HAP-1 (cell line): ENCODE results near the gene EPDR1.

ENCODE experiments used
- DNase-seq, 2 experiments: peaks; one replicate each; pipeline ENCODE4 v3.0.0-alpha.2; 2016 to 2020; ENCODE audit warnings: low spot score in 2 of 2
- H3K27me3 ChIP-seq: fragments of 250-450 bp; sonication (Bioruptor Pico); 2 replicates; pipeline ENCODE4 v1.5.1; 2020; ENCODE audit warnings: low read depth, mild to moderate bottlenecking, moderate library complexity
- H3K36me3 ChIP-seq: fragments of 250-450 bp; sonication (Bioruptor Pico); replicated peaks from 2 replicates; pipeline ENCODE4 v1.5.1; 2020; ENCODE audit warnings: mild to moderate bottlenecking
- H3K4me1 ChIP-seq: fragments of 250-450 bp; sonication (Bioruptor Pico); 2 replicates; pipeline ENCODE4 v1.5.1; 2020; ENCODE audit warnings: mild to moderate bottlenecking
- H3K4me3 ChIP-seq: fragments of 250-450 bp; sonication (Bioruptor Pico); 2 replicates; pipeline ENCODE4 v1.5.1; 2020; ENCODE audit warnings: mild to moderate bottlenecking, moderate library complexity
- H3K9me3 ChIP-seq: fragments of 250-450 bp; sonication (Bioruptor Pico); 2 replicates; pipeline ENCODE4 v1.5.1; 2020; ENCODE audit warnings: mild to moderate bottlenecking, moderate library complexity
- in situ Hi-C: fragments of 300-500 bp; cut with MboI; formaldehyde crosslinking; loops from 3 replicates; pipeline ENCODE4 v1.14.3; 2020; ENCODE audit warnings: low sequenced_read_pairs, inconsistent platforms, mixed read lengths

EPDR1 gene

DNA sequence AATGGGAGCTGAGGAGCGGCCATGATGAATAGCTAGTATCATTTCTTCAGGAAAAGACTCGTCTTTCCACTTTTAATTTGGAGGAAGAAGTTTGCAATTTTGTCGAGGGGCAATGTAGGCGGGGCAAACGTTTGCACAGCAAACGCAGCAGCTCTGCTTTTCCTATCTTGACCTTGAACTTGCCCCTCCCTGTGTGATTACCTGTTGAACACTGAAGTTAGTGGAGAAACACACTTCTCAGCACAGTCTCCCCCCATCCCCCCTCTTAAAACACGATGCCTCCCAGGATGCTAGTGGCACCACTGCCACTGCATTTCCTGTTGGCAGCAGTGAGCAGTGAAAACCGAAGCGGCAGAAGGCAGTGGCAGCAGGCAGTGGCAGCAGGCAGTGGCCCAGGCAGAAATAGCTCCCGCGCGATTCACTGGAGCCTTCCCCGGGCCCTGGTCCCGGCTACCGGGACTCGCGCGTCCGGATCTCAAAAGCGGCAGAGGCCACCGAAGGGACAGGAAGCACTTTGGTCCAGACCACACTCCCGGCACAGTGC is at the start of gene EPDR1:
Gene EPDR1, plus strand, starts transcription at position 336 of the 544 bp plus-strand sequence. CDS start 300 bp downstream, outside the sequence.
- Histone ChIP-seq H3K9me3 (no peaks in the 10 kb centered on the region), H3K4me1 (no peaks in the 10 kb centered on the region), H3K36me3 (no peaks in the 10 kb centered on the region), H3K4me3 (peak within 1 kb of the TSS; percentile 31), H3K27me3 (peaks cover 17% of the 10 kb centered on the region)
- in situ Hi-C loops, result loop anchor here (25.0 kb wide), 1 partner anchor 442 kb away; no protein-coding TSS in a partner anchor
- peak in 1 of 2 experiments; percentile 42 for DNase-seq

DNA sequence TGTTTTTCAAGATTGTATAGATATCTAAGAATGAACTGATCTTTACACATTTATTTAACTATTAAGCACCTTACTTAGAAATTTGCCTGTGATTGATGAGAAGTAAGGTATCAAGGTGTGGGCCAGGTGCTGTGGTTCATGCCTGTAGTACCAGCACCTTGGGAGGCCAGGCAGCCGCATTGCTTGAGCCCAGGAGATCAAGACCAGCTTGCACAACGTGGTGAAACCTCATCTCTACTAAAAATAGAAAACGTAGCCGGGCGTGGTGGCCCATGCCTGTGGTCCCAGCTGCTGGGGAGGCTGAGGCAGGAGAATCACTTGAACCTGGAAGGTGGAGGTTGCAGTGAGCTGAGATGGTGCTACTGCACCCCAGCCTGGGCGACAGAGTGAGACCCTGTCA is 38.4 kb upstream of the EPDR1 start:
- Histone ChIP-seq H3K4me1 (no peaks in the 10 kb centered on the region), H3K9me3 (no peaks in the 10 kb centered on the region), H3K27me3 (no peaks in the 10 kb centered on the region), H3K4me3 (no peak overlapping the region), H3K36me3 (no peaks in the 10 kb centered on the region)
- no peak for DNase-seq
- in situ Hi-C loops, result no loop called here

DNA sequence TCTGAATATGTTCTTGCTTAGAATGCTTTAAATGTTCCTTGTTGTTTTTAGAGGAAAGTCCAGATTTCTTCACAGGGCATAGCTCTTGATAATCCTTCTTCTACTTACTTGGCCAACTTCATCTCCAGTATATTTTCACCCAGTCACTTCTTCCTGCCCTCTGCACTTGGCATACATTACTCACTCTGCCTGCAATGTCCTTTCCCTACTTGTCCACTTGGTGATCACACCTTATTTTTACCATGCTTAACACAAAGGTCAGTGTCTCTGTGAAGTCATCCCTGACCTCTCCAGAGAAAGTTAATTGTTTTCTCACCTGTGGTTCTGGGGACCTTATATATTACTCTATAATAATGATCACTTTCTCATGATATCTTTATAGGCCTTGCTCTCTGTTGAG is 27.1 kb upstream of the EPDR1 start:
- Histone ChIP-seq H3K9me3 (no peaks in the 10 kb centered on the region), H3K4me3 (no peak overlapping the region), H3K27me3 (no peaks in the 10 kb centered on the region), H3K4me1 (no peaks in the 10 kb centered on the region), H3K36me3 (no peaks in the 10 kb centered on the region)
- DNase-seq, result no peak
- in situ Hi-C loops, result no loop called here

DNA sequence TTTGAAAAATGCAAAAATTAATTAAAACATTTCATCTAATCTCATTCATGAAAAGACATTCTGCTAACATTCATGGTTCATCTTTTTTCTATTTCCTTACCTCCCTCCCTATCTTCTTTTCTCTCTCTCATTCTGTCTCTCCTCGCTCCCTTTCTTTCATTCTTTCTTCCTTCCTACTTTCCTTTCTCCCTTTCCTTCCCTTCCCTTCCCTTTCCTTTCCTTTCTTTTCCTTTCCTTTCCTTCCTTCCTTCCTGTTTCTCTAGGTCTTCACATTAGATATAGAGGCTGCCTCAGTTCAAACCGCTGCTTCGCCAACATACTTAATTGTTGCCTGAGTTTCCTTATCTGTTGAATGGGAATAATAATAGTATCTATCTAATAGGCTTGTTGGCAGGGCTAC is 25.8 kb upstream of the EPDR1 start:
- Histone ChIP-seq H3K36me3 (no peaks in the 10 kb centered on the region), H3K4me1 (no peaks in the 10 kb centered on the region), H3K4me3 (no peak overlapping the region), H3K27me3 (no peaks in the 10 kb centered on the region), H3K9me3 (no peaks in the 10 kb centered on the region)
- no peak for DNase-seq
- in situ Hi-C loops, result no loop called here

DNA sequence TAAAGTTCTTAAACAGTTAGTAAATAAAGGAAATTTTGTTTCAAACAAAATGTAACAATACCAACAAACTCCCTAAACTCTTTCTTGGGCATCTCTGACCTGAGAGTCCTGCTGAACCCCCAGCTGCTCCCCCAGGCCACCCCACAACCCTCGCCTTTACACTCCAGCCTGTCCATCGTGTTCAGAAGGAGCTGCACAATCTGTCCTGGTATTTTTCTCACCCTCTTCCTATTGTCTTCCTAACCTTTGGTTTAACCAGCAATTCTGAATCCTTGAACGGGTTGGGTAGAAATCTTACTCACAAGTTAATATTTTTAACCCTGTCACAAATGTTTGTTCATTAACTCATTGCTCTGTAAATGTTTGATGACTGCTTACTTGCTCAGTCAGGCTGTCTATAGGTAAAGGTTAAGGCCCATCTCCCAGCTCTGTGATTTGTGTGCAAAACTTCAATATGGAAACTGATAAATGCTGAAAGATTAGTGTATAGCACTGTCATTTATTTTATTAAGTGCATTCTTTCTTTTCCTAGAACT is 20.7 kb upstream of the EPDR1 start:
- in situ Hi-C loops, result loop anchor here (25.0 kb wide), 1 partner anchor 463 kb away; no protein-coding TSS in a partner anchor
- Histone ChIP-seq H3K4me3 (no peak overlapping the region), H3K36me3 (no peaks in the 10 kb centered on the region), H3K9me3 (no peaks in the 10 kb centered on the region), H3K4me1 (no peaks in the 10 kb centered on the region), H3K27me3 (no peaks in the 10 kb centered on the region)
- no peak for DNase-seq

DNA sequence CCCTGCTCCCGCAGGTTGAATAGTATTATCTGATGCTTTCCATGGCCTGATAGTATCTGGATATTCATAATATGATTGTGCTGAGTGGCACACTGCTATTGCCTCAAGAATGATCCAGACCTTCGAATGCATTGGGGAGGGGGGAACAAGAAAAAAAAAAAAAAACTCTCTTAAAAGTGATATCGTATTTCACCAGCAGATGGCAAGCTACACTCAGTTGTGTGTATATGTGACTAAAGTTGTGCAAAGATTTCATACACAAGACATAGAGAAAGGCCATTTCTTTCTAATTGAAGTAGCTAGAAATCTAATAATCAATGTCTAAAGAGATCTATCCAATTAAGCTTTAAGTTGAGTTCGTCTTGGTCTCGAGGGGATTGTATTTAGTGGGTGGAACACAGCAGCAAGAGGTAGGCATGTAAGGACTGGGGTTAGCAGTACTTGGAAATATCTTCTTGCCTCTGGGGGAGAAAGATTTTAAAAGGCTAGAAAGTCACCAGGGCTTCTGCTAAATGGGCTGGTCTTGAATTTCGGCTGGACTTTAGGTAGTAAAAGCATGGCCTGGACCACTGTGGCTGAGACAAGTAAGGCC is 19.1 kb upstream of the EPDR1 start:
- H3K27me3 ChIP-seq, result no peaks in the 10 kb centered on the region
- peak in 1 of 2 experiments; percentile 30 for DNase-seq
- H3K4me1 ChIP-seq, result no peaks in the 10 kb centered on the region
- H3K4me3 ChIP-seq, result no peak overlapping the region
- H3K9me3 ChIP-seq, result no peaks in the 10 kb centered on the region
- in situ Hi-C loops, result loop anchor here (25.0 kb wide), 1 partner anchor 461 kb away; no protein-coding TSS in a partner anchor
- no peaks in the 10 kb centered on the region for H3K36me3 ChIP-seq

DNA sequence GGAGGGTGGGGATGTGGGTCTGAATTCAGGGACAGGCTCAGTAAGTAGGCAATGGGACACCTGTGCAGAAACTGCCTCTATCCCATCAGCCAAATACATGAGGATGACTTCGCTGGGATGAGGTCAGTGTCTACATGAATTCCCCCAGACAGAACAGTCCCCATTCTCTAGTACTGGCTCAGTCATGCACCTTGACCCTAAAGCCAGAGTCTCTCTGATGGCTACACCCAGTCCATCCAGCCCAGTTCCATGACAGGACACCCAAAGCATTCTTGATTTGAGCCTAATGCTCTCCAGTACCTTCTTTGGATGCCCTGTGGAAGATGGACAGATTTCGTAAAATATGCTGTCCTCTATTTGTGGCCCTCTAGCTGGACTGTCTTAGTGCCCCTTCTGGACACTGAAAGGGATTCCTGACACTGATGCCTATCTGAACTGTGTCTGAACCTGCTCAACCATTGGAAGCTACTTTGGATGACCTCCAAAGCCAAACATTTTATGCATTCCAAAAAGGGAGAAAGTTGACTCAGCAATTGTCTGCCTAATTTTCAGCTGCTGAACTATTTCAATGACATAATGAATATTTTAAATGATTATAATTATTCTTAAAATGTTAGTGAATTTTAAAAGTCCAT is 18.4 kb upstream of the EPDR1 start:
- in situ Hi-C loops, result loop anchor here (25.0 kb wide), 1 partner anchor 460 kb away; no protein-coding TSS in a partner anchor
- no peaks in the 10 kb centered on the region for H3K36me3 ChIP-seq
- H3K9me3 ChIP-seq, result no peaks in the 10 kb centered on the region
- no peak overlapping the region for H3K4me3 ChIP-seq
- DNase-seq, result no peak
- H3K4me1 ChIP-seq, result no peaks in the 10 kb centered on the region
- H3K27me3 ChIP-seq, result no peaks in the 10 kb centered on the region

DNA sequence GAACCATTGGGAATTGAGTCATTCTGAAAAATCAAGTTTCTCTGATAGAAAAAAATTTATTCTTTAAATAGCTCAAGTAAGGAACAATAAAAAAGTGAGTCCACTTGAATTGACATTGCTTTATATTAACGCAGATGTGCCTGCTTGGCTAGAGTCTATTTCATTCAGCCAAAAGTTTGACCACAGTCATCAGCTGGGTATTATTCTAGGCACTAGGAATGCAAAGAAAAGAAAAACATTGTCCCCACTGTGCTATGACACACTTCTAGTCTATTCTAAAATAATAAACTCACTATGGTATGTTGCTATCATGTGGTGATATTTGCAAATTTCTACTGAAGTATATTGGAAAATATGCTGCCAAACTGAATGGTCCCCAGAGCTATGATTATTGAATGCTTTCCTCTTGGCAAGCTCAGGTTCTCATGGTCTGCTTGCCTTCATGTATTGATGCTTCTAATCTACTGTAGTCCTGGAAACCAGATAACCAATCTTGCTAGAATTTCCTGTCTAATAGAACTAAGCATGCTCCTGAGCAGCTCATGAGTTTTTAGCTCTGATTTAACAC is 12.1 kb upstream of the EPDR1 start:
- DNase-seq, result no peak
- H3K36me3 ChIP-seq, result no peaks in the 10 kb centered on the region
- in situ Hi-C loops, result loop anchor here (25.0 kb wide), 1 partner anchor 454 kb away; no protein-coding TSS in a partner anchor
- peaks cover 7% of the 10 kb centered on the region for H3K27me3 ChIP-seq
- H3K4me3 ChIP-seq, result no peak overlapping the region
- no peaks in the 10 kb centered on the region for H3K9me3 ChIP-seq
- H3K4me1 ChIP-seq, result no peaks in the 10 kb centered on the region

DNA sequence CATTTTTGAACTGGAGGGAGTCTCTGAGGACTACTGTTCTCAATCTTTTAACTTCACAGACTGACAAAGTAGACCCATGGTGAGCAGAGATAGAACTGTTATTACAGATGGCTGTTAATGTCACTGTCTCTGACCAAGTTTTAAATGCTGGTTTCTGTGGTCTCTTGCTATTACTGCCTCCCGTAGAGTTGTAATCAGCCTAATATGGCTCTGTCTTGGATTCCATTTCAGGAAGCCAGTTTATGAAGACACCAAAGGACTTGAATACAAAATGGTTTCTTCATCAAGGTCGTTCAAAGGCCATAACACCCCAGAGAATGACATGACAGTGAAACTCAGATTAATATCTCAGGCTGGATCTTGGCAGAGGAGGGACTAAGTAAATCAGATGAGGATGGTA is 7.7 kb upstream of the EPDR1 start:
- in situ Hi-C loops, result loop anchor here (25.0 kb wide), 1 partner anchor 450 kb away; no protein-coding TSS in a partner anchor
- Histone ChIP-seq H3K4me1 (no peaks in the 10 kb centered on the region), H3K4me3 (no peak overlapping the region), H3K9me3 (no peaks in the 10 kb centered on the region), H3K27me3 (peaks cover 24% of the 10 kb centered on the region), H3K36me3 (no peaks in the 10 kb centered on the region)
- no peak for DNase-seq

DNA sequence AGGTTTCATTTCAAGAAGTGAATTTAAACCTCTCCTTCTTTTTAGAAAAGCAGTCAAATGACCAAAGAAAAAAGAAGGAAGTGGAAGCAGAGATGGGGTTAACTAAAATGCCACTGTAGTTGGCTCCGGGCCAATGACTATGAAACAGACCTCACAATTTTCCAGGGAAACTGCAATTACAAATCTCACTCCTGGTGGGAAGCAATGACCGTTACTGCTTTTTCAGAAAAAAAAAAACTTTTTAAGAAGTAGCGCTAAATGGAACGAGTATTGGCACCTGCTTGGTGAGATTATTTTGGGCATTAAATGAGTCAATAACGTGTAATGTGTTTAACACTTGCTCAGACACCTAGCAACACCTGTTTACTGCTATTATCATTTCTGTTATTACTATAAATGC is 5.0 kb upstream of the EPDR1 start:
- no peak for DNase-seq
- peaks cover 17% of the 10 kb centered on the region for H3K27me3 ChIP-seq
- no peaks in the 10 kb centered on the region for H3K36me3 ChIP-seq
- H3K9me3 ChIP-seq, result no peaks in the 10 kb centered on the region
- no peak overlapping the region for H3K4me3 ChIP-seq
- in situ Hi-C loops, result loop anchor here (25.0 kb wide), 1 partner anchor 447 kb away; no protein-coding TSS in a partner anchor
- H3K4me1 ChIP-seq, result no peaks in the 10 kb centered on the region

DNA sequence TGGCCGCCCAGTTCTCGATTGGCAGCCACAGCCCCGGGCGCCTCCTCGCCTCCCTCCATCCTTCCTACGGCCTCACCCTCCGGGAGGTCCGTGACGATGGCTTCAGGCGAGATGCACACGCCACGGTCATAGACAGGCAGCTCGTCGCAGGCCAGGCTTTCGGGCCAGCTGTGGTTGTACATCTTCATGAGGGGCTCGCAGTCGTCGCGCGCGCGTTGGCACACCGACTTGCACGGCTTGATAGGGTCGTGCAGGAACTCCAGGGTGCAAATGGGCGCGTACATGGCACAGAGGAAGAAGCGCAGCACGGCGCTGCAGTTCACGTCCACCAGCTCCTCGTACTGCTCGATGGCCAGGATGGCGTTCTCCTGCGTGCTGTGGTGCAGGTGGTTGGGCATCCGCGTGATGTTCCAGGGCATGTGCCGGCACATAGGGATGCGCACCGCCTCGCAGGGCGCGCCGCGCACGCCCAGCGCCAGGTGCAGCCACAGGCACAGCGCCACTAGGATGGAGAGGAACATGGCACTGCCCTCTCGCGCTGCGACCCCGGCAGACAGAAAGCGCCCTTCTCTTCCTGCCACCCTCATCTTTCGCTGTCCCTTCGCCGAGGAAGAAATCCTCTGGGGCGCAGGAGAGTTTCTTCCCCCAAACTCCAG is 4.3 kb upstream of the EPDR1 start:
- in situ Hi-C loops, result loop anchor here (25.0 kb wide), 1 partner anchor 446 kb away; no protein-coding TSS in a partner anchor
- H3K4me3 ChIP-seq, result no peak overlapping the region

DNA sequence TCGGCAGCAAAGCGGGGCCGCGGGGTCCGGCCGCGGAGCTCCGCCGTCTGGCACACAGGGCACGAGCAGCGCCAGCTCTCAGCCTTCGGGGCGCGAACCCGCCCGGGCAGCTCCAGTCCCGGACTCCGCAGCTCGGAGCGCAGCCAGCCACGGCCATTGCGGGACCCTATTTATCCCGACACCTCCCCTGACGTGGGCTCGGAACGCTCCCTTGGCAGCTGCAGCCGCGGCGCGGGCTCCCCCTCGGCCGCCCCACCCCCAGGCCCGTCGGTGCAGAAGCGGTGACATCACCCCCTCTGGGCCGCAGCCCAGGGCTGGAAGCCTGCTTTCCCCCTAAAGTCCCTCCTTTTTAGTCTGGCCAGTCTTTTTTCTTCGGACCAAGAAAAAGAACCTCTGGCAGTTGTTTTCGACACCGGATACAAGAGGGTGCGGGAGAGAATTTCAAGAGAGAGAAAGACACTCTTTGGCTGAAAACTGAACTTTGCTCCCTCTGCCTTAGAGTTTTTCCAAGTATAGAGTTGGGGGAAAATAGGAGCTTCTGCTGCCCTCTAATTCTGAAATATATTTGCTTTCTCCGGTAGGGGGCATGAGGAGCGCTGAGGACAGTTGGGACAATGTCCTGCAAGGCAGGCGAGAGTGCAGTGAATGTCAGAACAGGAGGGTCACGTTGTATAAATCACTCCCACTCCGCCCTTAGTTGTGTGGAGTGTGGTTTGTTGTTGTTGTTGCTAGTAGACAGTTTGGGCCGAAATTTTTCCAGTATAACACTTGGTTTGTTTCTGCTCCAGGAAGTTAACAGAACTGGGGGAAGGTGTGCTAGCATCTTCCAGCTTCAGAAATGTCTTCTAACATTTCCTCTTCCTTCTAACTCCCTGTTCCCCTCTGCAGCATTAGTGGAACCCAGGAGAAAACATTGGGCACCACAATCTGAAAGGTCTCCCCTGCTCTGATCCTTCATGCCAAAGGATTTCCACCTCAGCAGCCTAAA is 3.5 kb upstream of the EPDR1 start, which contains the start of gene SFRP4:
Gene SFRP4, minus strand, starts transcription at position 145 of the 988 bp plus-strand sequence. CDS start 280 bp downstream, outside the sequence.
- Histone ChIP-seq H3K27me3 (peaks cover 21% of the 10 kb centered on the region), H3K4me3 (no peak within 1 kb of the TSS), H3K4me1 (no peaks in the 10 kb centered on the region), H3K36me3 (no peaks in the 10 kb centered on the region), H3K9me3 (no peaks in the 10 kb centered on the region)
- peak; percentile 56 to 59 for DNase-seq
- in situ Hi-C loops, result loop anchor here (25.0 kb wide), 1 partner anchor 445 kb away; no protein-coding TSS in a partner anchor

More for the DNA sequence above, 4.3 kb upstream of the EPDR1 start:
- H3K36me3 ChIP-seq, result no peaks in the 10 kb centered on the region
- no peaks in the 10 kb centered on the region for H3K9me3 ChIP-seq
- no peak for DNase-seq
- H3K4me1 ChIP-seq, result no peaks in the 10 kb centered on the region
- peaks cover 21% of the 10 kb centered on the region for H3K27me3 ChIP-seq
